ENCODE results near the gene BUD13.

Gene BUD13

DNA sequence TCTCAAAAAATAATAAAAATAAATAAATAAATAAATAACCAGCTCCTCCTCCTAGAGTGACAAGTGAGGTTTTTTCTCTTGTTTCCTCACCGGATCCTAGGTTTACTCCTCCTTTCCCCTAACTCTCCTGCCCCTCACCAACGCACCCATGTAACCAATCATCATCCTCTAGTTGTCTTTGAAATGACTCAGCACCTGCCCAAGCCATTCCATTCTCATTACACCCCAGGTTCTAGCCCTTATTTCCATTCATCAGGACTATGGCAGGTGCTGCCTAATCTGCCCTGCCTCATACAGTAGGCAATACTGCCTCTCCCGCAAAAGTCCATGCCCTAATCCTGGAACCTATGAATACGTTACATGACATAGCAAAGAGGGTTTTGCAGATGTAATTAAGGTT lies 60.4 kb downstream of the BUD13 start:
- DNase-seq, result no peak

GRCh38 chr11:116710762-116711161 lies 62.0 kb downstream of the BUD13 start:
- no peak for DNase-seq

DNA sequence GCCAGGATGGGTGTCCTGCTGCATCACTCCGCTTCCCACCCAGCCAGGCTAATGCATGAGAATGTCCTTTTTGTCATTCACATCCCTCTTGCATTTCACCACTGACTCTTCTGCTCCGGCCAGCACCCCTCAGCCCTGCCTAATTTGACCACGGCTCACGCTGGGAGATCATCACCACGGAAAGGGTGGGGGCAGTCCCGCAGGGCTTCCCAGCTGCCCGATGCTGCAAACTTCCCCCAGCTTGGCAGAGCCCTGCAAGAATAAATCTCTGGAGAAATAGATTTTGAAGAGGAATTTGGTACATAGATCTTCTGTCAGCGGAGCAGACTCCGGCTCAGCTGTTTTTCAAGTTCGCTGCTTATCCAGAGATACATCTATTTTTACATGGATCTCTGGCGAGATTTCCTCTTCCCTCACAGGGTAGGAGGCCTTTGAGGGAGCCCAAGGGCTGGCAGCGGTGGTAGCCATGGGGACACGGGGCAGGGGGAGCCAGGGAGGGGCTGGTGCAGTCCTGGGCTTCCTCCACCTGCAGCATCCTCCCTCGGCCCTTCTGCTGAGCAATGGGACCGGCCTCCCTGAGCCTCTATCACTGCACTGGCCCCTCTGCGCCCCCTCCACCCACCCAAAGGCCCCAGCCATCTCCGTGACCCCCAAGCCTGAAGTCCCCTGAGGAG lies 62.6 kb downstream of the BUD13 start:
- no peak for DNase-seq

DNA sequence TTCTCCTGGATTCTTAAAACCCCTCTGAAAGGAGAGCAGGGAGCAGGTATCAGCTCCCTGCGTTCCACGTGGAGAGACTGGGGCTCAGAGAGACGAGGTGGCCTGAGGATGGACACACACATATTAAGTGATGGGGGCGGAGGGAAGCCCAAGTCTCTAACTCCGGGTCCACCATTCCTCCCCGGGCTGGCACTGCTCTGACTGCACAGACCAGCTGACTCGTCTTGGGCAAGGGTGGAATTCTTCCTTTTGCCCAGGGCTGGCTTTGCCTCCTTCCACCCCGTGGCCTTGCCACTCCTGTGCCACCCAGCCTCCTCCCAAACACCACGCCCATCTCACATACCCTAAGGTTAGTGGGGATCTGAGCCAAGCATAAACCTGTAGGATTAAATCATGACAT lies 65.0 kb downstream of the BUD13 start:
- DNase-seq, result no peak

GRCh38 chr11:116707161-116707629 lies 65.6 kb downstream of the BUD13 start:
- DNase-seq, result no peak

GRCh38 chr11:116703421-116703820 lies 69.4 kb downstream of the BUD13 start:
- DNase-seq, result no peak

DNA sequence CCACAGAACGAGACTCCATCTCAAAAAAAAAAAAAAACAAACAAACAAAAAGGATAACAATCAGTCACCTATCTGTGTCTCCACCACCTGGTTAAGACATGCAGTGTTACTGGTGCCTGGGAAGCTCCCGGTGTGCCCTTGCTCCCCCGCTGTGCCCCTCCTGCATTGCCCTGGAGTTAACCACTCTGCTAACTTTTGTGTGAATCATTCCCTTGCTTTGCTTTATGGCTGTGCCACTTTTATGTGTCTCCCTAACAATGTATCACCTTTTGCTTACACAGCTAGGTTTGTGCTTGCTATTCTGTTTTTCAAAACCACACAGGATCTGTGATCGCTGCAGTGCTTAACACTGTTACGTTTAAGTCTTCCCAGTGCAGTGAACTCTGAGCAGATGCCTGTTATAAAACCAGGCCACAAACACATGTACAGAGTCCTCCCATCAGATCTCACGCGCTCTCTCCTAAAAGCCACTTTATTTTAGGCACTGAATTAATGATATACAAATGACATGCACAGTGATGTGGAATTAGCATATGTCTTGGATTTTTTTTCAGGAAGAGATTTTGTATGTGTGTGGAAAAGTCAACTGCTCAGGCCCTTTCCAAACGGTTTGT lies 69.9 kb downstream of the BUD13 start:
- DNase-seq, result no peak

DNA sequence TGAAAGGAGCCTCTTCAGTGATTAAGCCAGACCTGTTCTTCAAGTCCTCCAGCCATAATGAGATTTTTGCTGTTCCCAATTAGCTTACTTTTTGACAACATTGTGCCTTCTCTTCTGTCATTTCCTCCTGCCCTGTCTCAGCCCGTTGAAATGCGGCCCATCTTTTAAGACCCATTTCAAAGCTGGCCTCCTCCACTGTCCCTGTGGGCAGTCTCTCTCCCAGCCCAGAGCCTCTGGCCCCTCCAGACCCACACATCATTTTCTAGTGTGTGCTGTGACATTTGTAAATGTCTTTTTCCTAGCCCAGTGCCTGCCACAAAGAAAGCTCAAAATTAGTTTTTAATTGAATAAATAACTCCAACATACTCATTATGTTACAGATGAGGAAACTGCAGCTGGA lies 70.9 kb downstream of the BUD13 start:
- no peak for DNase-seq

DNA sequence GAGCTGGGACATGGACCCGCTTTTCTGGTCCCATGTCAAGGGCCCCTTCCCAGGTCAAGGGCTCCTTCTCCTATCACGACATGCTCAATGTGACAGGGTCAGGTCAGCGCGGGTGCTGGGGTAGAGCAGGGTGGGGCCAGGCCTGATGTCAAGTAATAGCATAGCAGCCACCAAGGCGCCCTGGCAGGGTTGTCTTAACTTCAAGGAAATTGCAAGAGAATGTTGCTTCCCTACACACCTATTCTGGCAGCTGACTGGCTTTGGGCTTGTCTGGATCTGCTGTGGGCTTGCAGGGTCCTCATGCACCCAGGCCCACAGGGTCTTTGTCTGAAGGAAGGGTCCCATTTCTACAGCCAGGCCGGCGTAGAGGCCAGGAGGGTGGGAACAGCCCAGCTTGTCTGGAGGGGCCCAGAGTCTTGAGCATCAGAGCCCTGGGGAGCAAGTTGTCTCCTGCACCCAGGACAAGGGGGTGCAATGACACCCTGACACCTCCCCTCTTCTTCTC lies 71.4 kb downstream of the BUD13 start:
- DNase-seq, result no peak

- no peak for DNase-seq
Measured at GRCh38 chr11:116700586-116701220, 72.1 kb downstream of the BUD13 start.

All from activated CD4-positive, alpha-beta T cell treated with anti-CD3 and anti-CD28 coated beads for 4 hours (primary cell).